ENCODE results near the gene COQ2.

- TF ChIP-seq EZH2 (IDR thresholded peaks at IDR 0.05; ENCODE audit: insufficient read depth, low read length) (no peak), CTCF (IDR thresholded peaks at IDR 0.05; ENCODE audit: insufficient read depth, low read depth, low read length) (no peak)
Observed at GRCh38 chr4:83317671-83318070, 33.1 kb upstream of the COQ2 start.
